Stimulated activated CD4-positive, alpha-beta T cell treated with anti-CD3 and anti-CD28 coated beads, TNF-alpha, amount 100 ng/mL, for 4 hours (primary cell): ENCODE data around the gene TEX14.
"Not testable (repeated sequence)": the region's sequence is repeated elsewhere in the genome, so short reads cannot be mapped to it uniquely, and the experiment has no call there.

Experiments used
- DNase-seq, 3 experiments: peaks; one replicate each; pipeline ENCODE4 v3.0.0-alpha.2; 2020; ENCODE audit warnings: low read depth in 3 of 3

TEX14 gene

GRCh38 chr17:58601976-58602375 is 89.9 kb downstream of the TEX14 start:
- DNase-seq = no peak

DNA sequence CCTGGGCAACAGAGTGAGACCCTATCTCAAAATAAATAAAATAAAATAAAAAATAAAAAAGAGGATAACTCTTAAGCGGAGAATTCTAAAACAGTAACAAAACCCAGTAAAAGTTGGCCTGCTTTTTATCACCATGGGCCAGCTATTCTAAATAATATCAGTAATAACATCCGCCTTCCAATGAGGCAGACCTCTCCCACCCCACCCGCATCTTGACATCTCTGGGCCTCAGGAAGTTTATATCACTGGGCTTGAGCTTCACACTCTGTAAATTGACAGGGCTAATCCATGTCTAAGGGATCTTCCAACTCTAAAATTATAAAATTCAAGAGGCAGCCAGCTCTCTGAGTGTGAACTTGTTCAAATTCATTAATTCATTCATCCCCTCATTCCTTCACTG is 94.5 kb downstream of the TEX14 start:
- no peak for DNase-seq

- no peak for DNase-seq
Measured at GRCh38 chr17:58595194-58595792, 96.6 kb downstream of the TEX14 start.

DNA sequence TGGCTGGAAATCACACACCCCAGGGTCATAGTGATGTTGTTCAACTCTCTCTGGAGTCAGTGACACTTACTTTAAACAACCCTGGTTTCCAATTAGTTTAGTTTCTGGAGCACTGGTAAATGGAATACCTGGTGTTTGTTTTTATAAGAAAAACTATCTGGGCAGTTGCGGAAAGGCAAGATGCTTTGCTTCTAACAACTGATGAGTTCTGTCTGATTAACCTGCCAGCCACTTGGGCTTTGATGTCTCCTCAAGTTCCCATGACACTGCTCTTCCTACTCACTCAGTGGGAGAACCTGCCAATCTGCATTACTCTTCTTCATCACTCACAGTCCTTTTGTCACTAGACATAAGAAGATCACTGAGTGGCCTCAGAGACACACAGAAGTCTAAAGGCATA is 98.7 kb downstream of the TEX14 start:
- no peak for DNase-seq

DNA sequence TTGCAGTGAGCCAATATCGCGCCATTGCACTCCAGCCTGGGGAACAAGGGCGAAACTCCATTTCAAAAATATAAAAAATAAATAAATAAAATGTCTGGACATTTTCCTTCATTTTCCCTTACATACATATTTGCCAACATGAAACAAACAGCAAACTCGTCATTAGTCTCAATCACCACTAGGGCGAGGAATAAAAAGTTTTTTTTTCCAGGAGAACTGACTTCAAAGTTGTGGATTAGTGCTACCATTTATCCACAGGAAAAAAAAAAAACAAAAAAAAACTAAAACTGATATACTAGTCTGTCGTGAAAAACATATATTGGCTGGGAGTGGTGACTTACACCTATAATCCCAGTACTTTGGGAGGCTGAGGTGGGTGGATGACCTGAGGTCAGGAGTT is 100.4 kb downstream of the TEX14 start:
- no peak for DNase-seq

DNA sequence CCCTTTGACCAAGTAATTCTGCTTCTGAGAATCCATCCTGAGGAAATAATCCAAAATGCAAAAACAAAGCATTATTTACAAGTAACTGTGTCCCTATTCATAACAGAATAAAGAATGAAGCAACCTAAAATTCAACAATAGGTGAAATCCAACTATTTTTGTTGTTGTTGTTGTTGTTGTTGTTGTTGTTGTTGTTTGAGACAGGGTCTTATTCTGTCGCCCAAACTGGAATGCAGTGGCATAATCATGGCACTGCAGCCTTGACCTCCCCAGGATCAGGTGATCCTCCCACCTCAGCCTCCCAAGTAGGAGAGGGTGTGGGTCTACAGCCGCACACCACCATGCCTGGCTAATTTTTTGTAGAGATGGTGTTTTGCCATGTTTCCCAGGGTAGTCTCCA is 101.5 kb downstream of the TEX14 start:
- DNase-seq = no peak

GRCh38 chr17:58587713-58588117 is 104.1 kb downstream of the TEX14 start:
- DNase-seq = peak; percentile 23 to 40 (median 35)

- no peak for DNase-seq
Measured at GRCh38 chr17:58586009-58586644, 105.7 kb downstream of the TEX14 start.

GRCh38 chr17:58585554-58585953 is 106.3 kb downstream of the TEX14 start:
- DNase-seq = no peak

- no peak for DNase-seq
Measured at GRCh38 chr17:58583486-58583885, 108.4 kb downstream of the TEX14 start.

DNA sequence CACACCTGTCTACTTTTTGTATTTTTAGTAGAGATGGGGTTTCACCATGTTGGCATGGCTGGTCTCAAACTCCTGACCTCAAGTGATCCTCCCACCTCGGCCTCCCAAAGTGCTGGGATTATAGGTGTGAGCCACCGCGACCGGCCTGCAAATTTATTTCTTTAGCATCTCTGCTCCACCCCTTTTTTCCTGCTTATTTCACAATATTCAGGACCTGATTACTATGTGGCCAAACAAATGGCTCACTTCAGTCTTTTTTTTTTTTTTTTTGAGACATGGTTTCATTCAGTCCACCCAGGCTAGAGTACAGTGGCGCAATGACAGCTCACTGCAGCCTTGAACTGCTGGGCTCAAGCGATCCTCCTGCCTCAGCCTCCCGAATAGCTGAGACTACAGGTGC is 109.1 kb downstream of the TEX14 start:
- DNase-seq = not testable (repeated sequence)

DNA sequence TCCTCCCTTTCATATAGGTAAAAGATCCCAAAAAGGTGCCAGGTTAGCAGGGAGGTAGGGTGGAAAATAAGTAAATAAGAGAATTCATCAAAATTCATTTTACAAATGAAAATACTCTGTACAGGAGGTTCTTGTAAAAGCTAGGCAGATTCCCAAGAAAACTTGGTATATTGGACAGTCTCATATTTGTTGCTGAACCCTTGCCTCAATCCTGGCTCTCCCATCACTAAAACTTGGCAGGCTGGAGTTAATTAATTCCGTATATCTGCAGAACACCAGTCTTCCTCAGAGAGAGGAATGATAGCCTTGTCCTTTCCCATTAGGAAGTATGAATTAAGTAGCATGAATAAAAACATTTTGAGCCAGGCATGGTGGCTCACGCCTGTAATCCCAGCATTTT is 111.2 kb downstream of the TEX14 start:
- no peak for DNase-seq

GRCh38 chr17:58577696-58578095 is 114.1 kb downstream of the TEX14 start:
- DNase-seq = peak; percentile 19 to 47 (median 27)

GRCh38 chr17:58576679-58577367 is 115.0 kb downstream of the TEX14 start:
- DNase-seq = no peak

- DNase-seq = no peak
Measured at GRCh38 chr17:58575511-58575910, 116.3 kb downstream of the TEX14 start.

DNA sequence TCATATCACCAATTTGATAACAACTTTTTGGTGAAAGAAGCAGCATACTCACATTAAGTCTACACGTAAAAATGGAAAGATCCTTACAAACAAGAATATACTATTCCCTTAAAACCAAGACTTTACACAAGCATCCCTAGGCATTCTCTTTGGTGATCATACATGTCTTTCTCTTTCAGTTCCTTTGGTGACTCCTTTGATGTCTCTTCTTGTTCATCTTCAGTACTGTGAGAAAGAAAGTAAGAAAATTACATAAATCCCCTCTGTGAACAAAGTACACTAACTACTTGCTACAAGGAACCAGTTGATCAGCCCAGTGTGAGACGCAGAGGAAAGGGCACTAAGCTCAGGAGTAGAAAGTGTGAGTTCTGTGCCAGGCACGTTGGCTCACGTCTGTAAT is 117.8 kb downstream of the TEX14 start:
- no peak for DNase-seq

- no peak for DNase-seq
Measured at GRCh38 chr17:58572846-58573245, 119.0 kb downstream of the TEX14 start.

DNA sequence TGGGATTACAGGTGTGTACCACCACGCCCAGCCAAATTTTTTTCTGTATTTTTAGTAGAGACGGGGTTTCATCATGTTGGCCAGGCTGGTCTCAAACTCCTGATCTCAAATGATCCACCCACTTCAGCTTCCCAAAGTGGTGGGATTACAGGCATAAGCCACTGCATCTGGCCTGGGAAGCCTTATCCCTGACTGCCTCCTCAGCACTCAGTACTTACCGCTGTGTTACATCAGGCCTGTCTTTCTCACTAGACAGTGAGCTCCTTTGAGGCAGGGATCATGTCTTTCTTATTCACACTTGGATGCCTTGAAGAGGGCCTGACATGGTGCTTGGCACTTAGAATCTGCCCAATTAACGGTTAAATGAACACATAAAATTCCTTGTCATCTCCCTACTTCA is 121.1 kb downstream of the TEX14 start:
- DNase-seq = no peak

- DNase-seq = no peak
Measured at GRCh38 chr17:58569196-58569595, 122.6 kb downstream of the TEX14 start.

- no peak for DNase-seq
Measured at GRCh38 chr17:58568044-58568799, 123.6 kb downstream of the TEX14 start.

DNA sequence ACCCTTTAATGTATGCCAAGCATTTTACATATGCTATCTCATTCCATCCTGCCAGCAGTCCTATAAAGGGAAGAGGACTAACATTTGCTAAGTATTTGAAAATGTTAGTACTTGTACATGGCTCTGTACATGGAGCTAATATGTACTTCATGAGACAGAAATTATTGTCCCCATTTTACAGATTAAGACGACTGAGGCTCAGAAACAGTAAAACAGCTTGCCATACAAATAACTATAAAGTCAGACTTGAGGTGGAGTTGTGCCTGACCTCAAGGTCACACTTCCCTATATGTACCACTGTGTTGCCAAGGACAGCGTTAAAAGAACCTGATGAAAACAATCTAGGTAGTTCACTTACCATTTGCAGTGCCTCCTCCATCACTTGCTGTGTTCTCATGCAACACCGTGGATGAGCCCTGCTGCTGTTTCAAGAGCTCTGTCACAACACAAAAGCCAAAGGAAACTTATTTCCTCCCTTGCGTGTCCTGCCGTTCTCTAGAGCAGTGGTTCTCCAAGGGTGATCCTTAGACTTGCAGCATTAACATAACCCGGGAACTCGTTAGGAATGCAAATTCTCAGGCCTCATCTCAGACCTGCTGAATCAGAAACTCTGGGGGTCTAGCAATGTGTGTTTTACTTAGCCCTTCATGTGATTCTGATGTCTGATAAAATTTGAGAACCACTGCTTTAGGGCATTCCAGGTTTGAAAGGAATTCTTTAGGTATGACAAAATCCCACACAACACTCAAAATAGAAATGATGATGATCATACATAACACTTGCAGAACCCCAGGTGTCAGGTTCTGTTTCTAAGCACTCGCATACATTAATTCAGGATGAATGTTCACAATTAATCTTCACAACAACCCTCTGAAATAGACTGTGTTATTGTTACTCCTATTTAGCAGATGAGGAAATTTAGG is 126.2 kb downstream of the TEX14 start:
- DNase-seq = no peak
